Middle frontal gyrus (tissue), 1 donor: ENCODE measurements around the gene CMSS1.

Experiments
- DNase-seq: peaks from one replicate; pipeline ENCODE4 v3.0.0-alpha.2; 2015; ENCODE audit warnings: low spot score; ENCODE audit errors: extremely low spot score

Gene CMSS1

DNA sequence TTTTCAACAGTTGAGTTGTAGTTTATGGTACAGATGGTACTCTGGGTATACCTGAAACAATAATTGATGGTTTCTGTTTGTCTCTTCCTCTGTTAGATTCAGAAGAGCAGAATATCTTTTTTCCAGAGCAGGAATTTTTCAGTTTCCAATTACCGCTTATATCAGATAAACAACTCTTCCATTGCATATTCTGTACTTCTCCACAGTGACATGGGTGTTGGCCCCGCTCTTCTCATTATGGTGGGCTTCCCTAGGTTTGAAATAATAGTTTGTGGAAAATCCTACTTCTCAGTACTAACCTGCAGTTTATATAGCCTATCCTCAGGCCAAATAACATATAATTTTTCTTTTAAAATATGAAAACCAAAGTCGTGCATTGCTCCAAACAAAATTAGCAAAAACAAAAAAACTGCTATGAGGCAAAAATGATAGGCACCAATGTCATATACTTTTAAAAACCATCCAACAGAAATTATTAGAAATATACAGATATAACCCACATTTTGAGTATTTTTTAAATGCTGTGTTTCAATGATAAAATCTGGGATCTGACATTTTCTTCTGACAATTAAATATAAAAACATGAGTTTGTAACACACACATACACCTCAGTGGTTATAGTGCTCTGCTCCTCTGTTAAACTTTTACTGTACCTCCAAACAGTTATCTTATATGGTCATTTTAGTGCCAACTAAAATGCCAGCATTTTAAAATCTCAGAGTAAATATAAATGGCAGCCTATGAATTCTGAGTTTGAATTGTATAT is 56.8 kb downstream of the CMSS1 start:
- DNase-seq = no peak

- no peak for DNase-seq
These were observed 57.9 kb downstream of the CMSS1 start for GRCh38 chr3:99875581-99875928.

- DNase-seq = no peak
These were observed 58.5 kb downstream of the CMSS1 start for GRCh38 chr3:99875929-99876841.

DNA sequence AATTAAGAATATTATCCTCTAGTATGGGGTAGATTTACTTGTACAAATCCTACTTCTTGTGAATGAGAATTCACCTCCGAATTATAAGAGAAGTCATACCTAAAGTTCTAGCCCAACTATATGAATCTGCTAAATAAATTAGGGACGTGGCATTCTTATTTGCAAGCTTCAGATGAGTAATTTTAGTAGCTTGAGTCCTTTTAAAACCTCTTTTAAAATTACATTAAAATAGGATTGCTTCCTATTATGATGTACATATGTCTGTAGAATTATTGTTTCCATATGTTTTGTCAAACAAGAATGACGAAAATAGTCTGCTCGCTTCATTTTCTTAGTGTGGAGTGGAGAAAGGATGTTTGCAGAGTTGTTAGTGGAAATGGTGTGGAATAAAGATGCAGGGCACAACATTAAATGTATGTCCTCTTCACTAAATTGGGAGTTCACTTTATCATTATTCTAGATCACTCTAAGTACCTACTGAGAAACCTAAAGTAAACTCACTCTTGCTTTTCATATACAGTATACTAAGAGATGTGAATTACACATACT is 59.4 kb downstream of the CMSS1 start:
- no peak for DNase-seq

GRCh38 chr3:99878005-99878404 is 60.3 kb downstream of the CMSS1 start:
- DNase-seq = no peak

DNA sequence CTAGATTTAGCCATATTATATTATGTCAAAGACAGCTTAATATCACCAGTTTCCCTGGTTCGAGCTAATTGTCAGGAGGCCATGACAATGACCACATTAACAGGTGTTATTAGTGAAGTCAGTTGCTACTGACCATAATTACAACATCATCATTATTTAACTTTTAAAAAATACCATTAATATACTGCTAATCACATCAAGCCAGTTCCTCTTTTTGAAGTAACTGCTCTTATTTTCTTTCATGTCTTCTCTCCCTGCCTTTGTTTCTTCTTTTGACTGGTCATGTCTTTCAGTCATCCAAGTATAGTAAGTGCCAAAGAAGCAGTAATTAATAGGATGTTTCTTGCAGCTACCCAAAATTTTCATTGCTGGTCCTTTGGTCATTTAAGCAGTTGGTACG is 61.6 kb downstream of the CMSS1 start:
- no peak for DNase-seq

DNA sequence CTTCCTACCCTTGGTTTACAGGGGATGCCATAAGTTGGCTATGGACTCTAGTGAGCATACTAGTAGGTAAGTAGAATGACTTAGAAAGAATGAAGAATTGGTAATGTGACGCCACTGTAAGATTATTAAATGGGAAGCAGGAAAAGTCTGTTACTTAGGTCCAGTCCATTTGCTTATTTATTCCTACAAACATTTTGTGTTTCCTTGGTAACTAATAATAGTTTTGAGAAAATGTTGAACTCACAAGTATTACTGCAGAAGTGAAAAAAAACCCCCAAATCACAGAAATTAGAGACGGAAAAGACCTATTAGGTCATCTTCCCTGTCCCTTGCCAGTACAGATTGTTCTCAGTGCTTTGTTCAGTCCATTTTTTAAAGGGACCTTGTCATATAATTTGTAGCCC is 63.5 kb downstream of the CMSS1 start:
- DNase-seq = no peak

DNA sequence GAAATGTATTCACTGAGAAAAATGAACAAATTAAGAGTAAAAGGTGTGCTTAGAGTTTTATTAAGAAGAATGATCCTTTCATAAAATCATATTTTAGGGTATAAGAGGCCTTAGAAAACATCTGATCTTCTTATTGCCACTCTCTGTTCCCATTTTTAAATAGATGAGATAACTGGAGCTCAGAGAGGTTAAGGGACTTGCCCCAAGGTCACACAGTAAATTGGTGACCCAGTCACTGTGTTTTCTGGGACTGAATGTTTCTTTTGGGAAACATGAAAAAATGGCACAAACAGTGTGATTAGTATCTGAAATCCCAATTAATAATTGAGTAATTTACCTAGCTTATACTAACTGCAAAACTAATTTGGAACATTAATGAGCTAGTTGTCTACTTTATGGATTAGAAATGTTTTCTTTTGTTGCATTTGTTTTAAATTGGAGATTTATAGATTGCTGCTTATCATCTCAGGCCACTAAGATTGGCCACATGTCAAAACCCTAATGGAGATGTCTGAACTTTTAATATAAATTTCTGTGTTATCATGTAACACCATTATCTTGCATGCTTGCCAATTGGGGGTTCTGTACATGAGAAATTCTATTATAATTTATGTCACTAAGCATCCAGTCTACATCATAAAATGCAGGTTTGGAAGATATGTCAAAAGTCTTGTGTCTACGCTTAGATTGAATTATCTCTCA is 64.9 kb downstream of the CMSS1 start:
- no peak for DNase-seq

GRCh38 chr3:99883138-99883461 is 65.4 kb downstream of the CMSS1 start:
- DNase-seq = no peak

DNA sequence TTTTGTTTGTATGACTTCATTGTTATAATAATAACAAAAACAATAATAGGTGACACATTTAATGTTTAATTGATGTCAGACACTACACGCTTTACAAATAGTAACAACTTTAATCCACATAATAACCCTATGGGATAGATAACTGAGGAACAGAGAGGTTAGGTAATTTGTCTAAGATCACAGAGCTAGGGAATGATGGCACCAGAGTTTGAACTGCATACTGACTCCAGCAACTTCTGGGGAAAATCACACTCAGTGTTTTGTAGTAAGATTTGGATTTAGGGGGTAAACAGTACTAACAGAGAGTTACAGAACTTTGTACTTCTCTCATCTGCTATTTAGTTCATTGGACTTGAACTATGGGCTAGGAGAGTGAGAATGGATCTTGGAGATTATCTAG is 66.0 kb downstream of the CMSS1 start:
- DNase-seq = no peak

- DNase-seq = no peak
These were observed 66.8 kb downstream of the CMSS1 start for GRCh38 chr3:99884484-99884883.

GRCh38 chr3:99885085-99885484 is 67.4 kb downstream of the CMSS1 start:
- DNase-seq = no peak

DNA sequence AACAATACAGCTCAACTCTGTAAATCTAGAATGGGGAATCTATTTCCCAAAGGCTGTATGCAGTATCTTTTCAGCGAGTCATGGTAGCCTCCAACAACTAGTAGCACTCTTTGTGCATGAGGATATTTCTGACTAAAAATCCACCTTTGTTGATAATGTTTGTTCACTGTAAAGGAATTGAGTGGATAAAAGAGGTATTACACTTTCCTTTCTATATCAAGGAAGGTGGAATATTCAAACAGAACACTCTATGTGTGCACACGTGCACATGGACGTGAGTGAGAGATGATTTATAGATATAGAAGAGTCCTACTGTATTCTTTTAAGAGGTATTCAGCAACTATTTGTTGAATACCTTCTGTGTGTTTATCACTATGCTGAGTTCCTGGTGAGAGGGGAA is 68.2 kb downstream of the CMSS1 start:
- no peak for DNase-seq

GRCh38 chr3:99891610-99892285 is 74.1 kb downstream of the CMSS1 start:
- DNase-seq = no peak

DNA sequence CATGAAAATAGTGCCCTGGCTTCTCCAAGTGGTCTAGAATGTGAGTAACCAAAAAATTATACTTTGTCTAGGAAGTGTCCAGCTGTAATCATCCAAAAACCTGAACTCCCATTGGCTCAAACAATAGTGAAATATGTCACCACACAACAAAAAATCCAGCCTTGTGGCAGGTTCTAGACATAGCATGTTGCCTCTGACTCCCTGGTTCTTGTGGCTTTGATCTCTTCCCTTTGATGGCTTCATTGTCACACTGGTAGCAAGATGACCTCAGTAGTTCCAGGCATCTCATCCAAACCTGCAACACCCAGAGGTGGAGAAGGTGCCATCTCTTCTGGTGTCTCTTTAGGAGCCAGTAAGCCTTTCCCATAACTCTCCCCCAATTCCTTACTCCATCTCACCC is 74.7 kb downstream of the CMSS1 start:
- no peak for DNase-seq

GRCh38 chr3:99895131-99895696 is 77.6 kb downstream of the CMSS1 start:
- DNase-seq = no peak

DNA sequence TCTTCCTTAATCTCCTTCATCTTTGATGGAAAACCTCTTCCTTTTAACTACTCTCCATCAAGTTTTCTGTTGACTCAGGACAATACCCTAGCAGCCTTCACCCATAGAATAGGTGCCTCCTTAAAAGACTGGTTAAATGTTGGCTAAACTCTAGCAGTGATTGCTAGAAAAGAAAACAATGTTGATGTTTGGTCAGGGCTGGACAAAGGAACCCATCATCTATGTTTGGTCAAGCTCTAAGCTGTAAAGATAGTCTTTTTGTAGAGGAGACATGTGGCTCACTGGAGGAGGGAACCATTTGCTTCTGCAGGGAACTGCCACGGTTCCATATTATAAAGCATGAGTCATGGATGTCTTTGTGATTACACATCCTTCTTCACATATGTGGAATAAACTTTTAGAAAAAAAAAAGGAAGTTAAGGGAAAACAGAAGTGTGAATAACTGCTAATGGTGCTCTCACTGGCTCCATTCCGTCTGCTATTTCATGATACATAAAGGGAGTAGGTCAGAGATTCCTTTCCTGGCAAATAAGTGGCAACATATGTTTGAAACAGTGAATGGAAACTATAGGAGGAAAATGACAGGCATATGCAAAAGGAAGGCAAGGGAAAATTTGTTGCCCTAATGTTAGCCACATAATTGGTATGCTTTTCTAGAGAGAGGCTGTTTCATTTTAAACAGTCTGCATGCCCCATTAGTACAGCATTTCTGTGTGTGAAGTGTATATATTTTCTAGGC is 78.2 kb downstream of the CMSS1 start:
- no peak for DNase-seq

DNA sequence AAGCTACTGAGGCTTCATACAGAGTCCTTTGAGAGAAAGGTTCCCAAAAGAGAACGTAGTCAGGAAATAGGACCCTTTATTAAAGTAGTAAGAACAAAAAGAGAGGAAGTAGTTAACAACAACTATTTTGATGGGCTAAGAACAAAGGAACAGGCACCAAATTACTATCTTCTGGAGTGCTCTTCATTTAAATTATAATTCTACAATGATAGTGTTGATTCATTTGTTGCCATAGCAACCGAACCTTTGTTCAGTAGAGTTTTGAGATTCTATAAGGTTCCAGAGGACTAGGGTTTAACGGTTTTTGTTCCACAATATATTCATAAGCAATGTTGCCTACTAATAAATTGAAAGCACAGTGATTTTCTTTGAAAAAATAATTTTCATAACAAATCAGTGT is 78.8 kb downstream of the CMSS1 start:
- no peak for DNase-seq

DNA sequence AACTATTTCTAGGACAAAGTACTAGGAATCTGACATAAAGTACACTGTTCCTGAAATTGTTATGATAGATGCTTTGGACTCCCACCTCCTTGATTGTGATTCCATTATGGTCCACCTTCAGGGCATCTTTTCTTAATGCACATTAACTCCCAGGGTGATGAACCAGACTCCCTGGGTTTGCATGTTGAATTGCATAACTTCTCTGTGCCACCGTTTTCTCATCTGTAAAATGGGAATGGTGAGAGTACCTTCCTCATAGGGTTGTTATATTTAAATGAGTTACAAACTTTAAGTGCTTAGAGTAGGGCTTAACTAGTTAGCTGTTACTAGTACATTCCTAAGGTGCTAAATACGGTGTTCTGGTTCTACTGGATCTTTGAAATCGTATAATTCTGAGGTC is 81.9 kb downstream of the CMSS1 start:
- DNase-seq = no peak

- DNase-seq = no peak
These were observed 82.6 kb downstream of the CMSS1 start for GRCh38 chr3:99900248-99900647.
